ENCODE results near the gene CA9. TPM values are rescaled to one million over a fixed set of nuclear protein-coding genes. Genes with fewer than 3 reads are reported as not detected.
"Not testable (repeated sequence)": the region's sequence is repeated elsewhere in the genome, so short reads cannot be mapped to it uniquely, and the experiment has no call there.

The CA9 gene
- total RNA-seq, 2 donors from 2014 or later, result not detected

DNA sequence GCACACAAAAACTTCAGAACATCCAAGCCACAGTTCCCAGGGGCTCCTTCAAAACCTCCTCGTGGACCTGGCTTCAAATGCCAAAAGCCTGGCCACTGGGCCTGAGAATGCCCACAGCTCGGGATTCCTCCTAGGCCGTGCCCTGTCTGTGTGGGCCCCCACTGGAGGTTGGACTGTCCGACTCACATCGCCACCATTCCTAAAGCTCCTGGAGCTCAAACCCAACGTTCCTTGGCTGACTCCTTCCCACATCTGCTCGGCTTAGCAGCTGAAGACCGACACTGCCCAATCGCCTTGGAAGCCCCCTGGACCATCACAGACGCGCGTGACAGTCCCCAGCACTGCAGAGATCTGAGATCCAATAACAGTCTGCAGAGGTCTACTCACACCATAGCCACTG lies 30.7 kb upstream of the CA9 start:
- H3K9me3 ChIP-seq (ENCODE audit: control insufficient read depth, low read length, poor library complexity, severe bottlenecking), result no peaks in the 10 kb centered on the region
- peaks cover 2% of the 10 kb centered on the region for H3K36me3 Mint-ChIP-seq (ENCODE audit: low read depth)
- ATAC-seq (no peak), DNase-seq (no peak)
- no peak overlapping the region for H3K4me3 Mint-ChIP-seq
- no peaks in the 10 kb centered on the region for H3K27me3 Mint-ChIP-seq
- H3K4me1 Mint-ChIP-seq, result peaks cover 28% of the 10 kb centered on the region
- no peak overlapping the region for H3K27ac Mint-ChIP-seq

DNA sequence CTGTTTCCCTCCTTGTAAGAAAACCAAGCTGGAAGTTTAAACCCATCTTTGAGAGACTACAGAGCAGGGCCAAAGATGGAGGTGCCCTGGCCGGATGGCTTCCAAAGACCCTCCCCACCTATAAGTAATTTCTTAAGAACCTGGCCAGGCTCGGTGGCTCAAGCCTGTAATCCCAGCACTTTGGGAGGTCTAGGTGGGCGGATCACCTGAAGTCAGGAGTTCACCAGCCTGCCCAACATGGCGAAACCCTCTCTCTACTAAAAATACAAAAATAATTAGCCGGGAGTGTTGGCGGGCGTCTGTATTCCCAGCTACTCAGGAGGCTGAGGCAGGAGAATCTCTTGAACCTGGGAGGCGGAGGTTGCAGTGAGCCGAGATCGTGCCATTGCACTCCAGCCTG lies 28.0 kb upstream of the CA9 start:
- not testable (repeated sequence) for ATAC-seq; DNase-seq; H3K9me3 ChIP-seq (ENCODE audit: control insufficient read depth, low read length, poor library complexity, severe bottlenecking); H3K27me3 Mint-ChIP-seq; H3K36me3 Mint-ChIP-seq (ENCODE audit: low read depth)
- H3K4me3 Mint-ChIP-seq, result peak overlapping the region; percentile 98
- peaks cover 33% of the 10 kb centered on the region for H3K4me1 Mint-ChIP-seq
- peak overlapping the region; percentile 98 for H3K27ac Mint-ChIP-seq

DNA sequence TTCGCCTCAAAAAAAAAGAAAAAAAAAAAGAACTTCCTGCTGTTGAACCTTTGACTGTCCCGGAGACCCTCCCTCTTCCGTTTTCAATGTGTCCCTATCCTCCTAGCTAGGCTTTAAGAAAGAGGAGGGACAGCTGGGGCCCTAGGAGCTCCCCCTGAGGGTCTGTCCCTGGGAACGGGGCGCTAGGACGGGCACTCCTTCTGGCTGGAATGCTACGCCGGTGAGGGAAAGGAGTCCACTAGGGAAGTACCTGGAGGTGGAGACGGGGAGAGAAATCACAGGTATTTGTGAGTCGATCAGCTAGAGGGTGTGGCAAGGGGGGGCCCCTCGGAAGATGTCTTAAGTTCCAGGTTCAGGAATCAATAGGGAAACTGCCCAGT lies 27.6 kb upstream of the CA9 start:
- Mint-ChIP-seq H3K4me3 (peak overlapping the region; percentile 98), H3K4me1 (peaks cover 37% of the 10 kb centered on the region), H3K27me3 (no peaks in the 10 kb centered on the region), H3K27ac (peak overlapping the region; percentile 98), H3K36me3 (ENCODE audit: low read depth) (peaks cover 4% of the 10 kb centered on the region)
- H3K9me3 ChIP-seq (ENCODE audit: control insufficient read depth, low read length, poor library complexity, severe bottlenecking), result no peaks in the 10 kb centered on the region
- no peak for DNase-seq
- ATAC-seq, result no peak

DNA sequence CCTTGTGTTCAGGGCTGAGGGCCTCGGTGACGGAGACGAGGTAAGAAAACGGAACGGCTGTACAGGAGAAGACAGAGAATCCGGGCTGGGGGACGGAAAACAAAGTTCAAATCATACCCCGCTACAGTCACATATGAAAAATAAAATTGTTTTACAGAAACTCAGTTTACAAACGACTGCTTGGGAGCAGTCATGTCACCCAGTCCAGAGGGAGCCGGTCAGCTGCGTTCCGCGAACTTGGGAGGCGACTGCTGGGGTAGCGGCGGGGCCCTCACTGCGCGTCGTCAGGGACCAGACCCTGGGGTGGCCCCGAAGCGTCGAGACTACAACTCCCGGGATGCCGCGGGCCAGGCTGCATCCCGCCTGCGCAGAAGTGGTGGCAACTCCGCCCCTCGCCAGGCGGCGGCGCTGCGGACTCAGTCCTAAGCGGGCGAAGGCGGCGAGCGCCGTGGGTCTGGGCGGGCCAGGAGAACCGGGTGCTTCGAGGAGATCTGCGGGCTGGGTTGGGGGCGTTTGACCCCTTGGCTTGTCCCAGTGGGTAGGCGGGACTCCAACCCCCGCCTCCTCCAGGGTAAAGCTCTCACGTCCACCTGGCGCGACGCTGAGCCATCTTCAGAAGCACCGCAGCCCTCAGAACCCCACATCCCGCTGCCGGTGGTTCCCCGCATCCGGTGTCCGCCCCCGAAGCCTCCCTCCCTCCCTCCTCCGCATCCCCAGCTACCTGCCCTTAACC lies 27.0 kb upstream of the CA9 start:
- H3K9me3 ChIP-seq (ENCODE audit: control insufficient read depth, low read length, poor library complexity, severe bottlenecking), result no peaks in the 10 kb centered on the region
- Mint-ChIP-seq H3K4me1 (peaks cover 41% of the 10 kb centered on the region), H3K27me3 (no peaks in the 10 kb centered on the region), H3K4me3 (peak overlapping the region; percentile 98), H3K27ac (peak overlapping the region; percentile 98), H3K36me3 (ENCODE audit: low read depth) (peaks cover 4% of the 10 kb centered on the region)
- DNase-seq (peak; percentile 89 to 90 (median 90)), ATAC-seq (peak; percentile 89)

DNA sequence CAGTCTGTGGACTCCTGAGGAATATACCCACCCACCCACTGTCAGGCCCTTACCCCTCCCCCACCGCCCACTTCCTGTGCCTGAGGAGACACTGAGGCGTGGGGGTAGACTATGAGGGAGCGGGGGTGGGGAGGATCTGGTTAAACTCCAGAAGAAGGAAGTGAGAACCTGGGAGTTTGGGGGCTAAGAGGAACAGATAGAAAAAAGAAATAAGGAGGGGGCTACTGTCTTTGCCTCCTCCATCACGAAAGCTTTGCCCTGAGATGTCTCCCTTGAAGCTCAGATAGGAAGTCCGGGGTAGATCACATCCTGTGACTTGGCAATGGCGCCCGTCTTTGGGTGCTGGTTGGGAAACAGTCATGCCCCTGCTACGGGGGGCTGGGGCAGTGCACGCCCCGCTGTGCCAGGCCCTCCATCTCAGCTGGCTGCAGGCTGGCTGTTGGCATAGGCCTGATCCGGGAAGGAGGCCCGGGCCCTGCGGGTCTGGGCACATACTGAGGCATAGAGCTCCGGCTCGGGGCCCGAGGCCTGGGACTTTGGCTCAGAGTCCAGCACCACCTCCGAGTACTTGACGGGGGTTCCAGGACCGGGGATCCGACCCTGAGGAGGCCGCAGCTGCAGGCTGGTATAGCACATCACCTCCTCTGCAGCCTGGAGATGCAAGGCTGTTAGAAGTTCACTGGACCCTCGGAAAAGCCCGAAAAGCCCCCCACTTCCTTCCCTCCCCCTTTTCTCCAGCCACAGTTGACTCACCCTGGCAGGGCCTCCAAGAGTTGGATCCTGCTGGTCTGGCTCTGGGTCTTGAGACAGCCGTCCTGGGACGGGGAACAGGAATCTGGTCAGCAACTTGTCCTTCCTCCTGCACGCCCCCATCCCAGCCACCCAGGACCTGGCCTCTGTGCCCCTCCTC lies 24.0 kb upstream of the CA9 start:
- peaks cover 42% of the 10 kb centered on the region for H3K4me1 Mint-ChIP-seq
- H3K9me3 ChIP-seq (ENCODE audit: control insufficient read depth, low read length, poor library complexity, severe bottlenecking), result no peaks in the 10 kb centered on the region
- peak overlapping the region; percentile 98 for H3K27ac Mint-ChIP-seq
- H3K4me3 Mint-ChIP-seq, result peak overlapping the region; percentile 98
- H3K27me3 Mint-ChIP-seq, result no peaks in the 10 kb centered on the region
- H3K36me3 Mint-ChIP-seq (ENCODE audit: low read depth), result peaks cover 4% of the 10 kb centered on the region
- ATAC-seq (no peak), DNase-seq (no peak)

DNA sequence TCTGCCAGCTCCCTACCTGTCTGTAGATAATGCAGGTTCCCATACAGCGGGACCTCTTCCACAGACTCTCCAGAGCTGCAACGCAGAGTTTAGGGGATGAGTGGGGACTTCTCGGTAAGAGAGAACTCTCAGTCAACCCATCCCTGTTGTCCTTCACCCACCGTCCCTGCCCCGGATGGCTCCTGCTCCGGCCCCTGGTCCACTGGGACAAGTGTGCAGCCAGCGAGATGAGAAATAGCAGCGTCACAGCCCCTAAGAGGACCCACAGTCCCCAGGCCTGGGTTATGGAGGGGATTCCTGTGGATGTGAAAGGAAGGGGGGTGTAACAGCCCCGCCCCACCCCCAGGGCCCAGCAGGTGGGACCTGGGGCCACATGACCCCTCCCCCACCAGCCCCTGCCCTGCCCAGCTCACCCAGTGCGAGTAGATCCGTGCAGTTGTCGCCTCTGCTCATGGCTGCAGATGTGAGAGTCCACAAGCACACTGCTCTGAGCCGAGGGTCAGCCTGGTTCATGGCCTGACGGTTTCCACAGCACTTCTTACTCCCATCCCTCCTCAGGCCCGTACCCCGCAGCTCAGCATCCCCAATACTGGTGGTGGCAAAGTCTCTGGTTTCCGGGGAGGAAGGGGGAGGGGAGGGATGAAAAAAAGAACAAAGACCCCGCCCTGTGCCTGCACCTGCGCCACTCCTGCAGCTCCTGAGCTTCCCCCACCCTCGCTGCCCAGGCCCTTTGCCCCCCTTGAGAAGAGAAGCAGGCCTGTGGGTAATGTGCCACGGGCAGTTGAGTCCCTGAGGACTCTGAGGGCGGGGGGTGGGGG lies 23.2 kb upstream of the CA9 start, which contains the start of gene SIT1:
Gene SIT1 (minus strand): TSS at position 591 of the 818 bp plus-strand sequence. CDS start 78 bp downstream, at position 513.
- Mint-ChIP-seq H3K4me3 (peak within 1 kb of the TSS; percentile 98), H3K36me3 (ENCODE audit: low read depth) (peaks cover 4% of the 10 kb centered on the region), H3K27me3 (no peaks in the 10 kb centered on the region), H3K4me1 (peaks cover 42% of the 10 kb centered on the region), H3K27ac (peak within 1 kb of the TSS; percentile 98)
- no peak for ATAC-seq
- no peaks in the 10 kb centered on the region for H3K9me3 ChIP-seq (ENCODE audit: control insufficient read depth, low read length, poor library complexity, severe bottlenecking)
- no peak for DNase-seq

DNA sequence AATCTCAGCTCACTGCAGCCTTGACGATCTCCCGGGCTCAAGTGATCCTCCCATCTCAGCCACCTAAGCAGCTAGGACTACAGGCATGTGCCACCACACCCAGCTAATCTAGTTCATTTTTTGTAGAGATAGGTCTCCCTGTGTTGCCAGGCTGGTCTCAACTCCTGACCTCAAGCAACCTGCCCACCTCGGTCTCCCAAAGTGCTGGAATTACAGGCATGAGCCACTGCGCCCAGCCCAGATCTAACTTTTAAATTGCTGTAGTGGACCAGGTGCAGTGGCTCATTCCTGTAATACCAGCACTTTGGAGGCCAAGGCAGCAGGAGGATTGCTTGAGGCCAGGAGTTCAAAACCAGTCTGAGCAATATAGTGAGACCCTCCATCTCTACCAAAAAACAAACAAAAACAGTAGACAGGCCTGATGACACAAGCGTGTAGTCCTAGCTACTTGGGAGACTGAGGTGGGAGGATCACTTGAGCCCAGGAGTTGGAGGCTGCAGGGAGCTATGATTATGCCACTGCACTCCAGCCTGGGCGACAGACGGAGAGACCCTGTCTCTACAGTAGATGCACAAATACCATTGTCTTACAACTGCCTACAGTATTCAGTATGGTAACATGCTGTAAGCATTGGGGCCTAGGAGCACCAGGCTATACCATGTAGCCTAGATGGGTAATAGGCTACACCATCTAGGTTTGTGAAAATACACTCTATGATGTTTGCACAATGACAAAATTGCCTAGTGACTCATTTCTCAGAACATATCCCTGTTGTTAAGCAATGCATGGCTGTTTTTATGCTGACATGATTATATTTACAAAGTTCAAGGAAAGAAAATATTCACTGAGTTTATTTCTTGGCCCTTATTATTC lies 21.5 kb upstream of the CA9 start:
- Mint-ChIP-seq H3K4me3 (peak overlapping the region; percentile 61), H3K27ac (peak overlapping the region; percentile 98), H3K4me1 (peaks cover 52% of the 10 kb centered on the region)

DNA sequence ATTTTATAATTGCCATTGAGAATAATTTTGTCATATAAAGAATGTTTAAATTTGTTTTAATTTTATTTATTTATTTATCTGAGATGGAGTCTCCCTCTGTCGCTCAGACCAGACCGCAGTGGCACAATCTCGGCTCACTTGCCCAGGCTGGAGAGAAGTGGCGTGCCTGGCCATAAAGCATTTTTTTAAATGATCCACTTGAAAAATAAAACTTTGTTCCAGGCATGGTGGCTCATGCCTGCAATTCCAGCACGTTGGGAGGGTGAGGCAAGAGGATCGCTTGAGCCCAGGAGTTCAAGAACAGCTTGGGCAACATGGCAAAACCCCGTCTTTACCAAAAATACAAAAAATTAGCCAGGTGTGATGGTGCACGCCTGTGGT lies 20.9 kb upstream of the CA9 start:
- no peaks in the 10 kb centered on the region for H3K9me3 ChIP-seq (ENCODE audit: control insufficient read depth, low read length, poor library complexity, severe bottlenecking)
- DNase-seq (no peak), ATAC-seq (no peak)
- Mint-ChIP-seq H3K27me3 (no peaks in the 10 kb centered on the region), H3K27ac (peak overlapping the region; percentile 73), H3K4me1 (peaks cover 52% of the 10 kb centered on the region), H3K36me3 (ENCODE audit: low read depth) (peaks cover 4% of the 10 kb centered on the region), H3K4me3 (no peak overlapping the region)

More for the DNA sequence above, 21.5 kb upstream of the CA9 start:
- no peak for DNase-seq
- no peaks in the 10 kb centered on the region for H3K9me3 ChIP-seq (ENCODE audit: control insufficient read depth, low read length, poor library complexity, severe bottlenecking)
- H3K36me3 Mint-ChIP-seq (ENCODE audit: low read depth), result peaks cover 4% of the 10 kb centered on the region
- no peaks in the 10 kb centered on the region for H3K27me3 Mint-ChIP-seq
- no peak for ATAC-seq

DNA sequence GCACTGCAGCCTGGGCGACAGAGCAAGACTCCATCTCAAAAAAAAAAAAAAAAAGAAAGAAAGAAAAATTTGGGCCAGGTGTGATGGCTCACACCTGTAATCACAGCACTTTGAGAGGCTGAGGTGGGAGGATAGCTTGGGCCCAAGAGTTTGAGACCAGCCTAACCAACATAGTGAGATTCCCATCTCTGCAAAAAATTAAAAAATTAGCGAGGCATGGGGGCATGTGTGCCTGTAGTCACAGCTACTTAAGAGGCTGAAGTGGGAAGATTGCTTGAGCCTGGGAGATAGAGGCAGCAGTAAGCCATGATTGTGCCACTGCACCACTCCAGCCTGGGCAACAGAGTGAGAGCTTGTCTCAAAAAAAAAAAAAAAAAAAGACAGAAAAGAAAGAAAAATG lies 20.1 kb upstream of the CA9 start:
- peak overlapping the region; percentile 73 for H3K27ac Mint-ChIP-seq
- H3K4me1 Mint-ChIP-seq, result peaks cover 46% of the 10 kb centered on the region
- H3K4me3 Mint-ChIP-seq, result no peak overlapping the region

DNA sequence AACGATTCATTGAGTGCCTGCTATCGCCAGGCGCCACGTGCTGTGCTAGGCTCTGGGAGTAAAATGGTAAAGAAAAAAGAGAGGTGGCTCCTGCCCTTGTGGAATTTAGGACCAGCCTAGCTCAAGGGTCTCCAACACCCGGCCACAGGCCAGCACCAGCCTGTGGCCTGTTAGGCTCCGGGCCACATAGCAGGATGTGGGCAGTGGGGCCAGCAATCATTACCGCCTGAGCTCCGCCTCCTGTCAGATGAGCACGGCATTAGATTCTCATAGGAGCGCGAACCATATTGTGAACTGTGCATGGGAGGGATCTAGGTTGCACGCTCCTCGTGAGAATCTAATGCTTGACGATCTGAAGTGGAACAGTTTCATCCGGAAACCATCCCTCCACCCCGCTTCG lies 17.4 kb upstream of the CA9 start:
- H3K4me1 Mint-ChIP-seq, result peaks cover 52% of the 10 kb centered on the region
- H3K27ac Mint-ChIP-seq, result peak overlapping the region; percentile 98

More for the DNA sequence above, 20.1 kb upstream of the CA9 start:
- Mint-ChIP-seq H3K27me3 (no peaks in the 10 kb centered on the region), H3K36me3 (ENCODE audit: low read depth) (peaks cover 1% of the 10 kb centered on the region)
- DNase-seq (no peak), ATAC-seq (no peak)
- H3K9me3 ChIP-seq (ENCODE audit: control insufficient read depth, low read length, poor library complexity, severe bottlenecking), result no peaks in the 10 kb centered on the region

DNA sequence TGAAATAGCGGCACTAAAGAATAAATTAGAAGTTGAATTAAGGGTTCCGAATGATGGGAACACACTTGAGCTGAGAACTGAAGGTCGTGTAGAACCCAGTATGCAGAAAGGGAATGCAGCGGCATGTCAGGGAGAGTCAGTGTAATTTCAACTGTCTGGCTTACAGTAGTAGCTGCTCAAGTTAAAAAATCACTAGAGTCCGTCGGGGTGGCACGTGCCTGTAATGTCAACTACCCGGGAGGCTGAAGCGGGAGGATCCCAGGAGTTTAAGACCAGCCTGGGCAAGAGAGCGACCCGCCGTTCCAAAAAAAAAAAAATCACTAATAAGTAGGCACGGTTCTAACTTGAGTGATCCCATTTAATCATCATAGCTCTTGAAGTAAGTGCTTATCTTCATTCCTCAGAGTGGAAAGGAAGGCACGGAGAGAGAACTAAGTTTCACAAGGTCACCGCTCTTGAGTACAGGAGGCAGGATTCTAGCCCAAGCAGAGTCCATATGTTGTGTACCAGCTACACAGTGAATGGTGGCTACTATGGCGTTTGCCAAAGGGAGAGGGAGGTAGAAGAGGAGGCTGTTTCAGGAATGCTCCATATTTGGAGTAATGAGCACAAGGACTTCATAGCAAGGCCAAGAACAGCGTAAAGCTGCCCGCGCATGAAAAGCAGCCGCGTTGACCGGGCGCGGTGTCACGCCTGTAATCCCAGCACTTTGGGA lies 16.7 kb upstream of the CA9 start:
- H3K4me1 Mint-ChIP-seq, result peaks cover 52% of the 10 kb centered on the region
- H3K27me3 Mint-ChIP-seq, result no peaks in the 10 kb centered on the region
- H3K4me3 Mint-ChIP-seq, result peak overlapping the region; percentile 84
- H3K9me3 ChIP-seq (ENCODE audit: control insufficient read depth, low read length, poor library complexity, severe bottlenecking), result no peaks in the 10 kb centered on the region
- no peaks in the 10 kb centered on the region for H3K36me3 Mint-ChIP-seq (ENCODE audit: low read depth)
- ATAC-seq (no peak), DNase-seq (no peak)
- H3K27ac Mint-ChIP-seq, result peak overlapping the region; percentile 98

More for the DNA sequence above, 17.4 kb upstream of the CA9 start:
- no peaks in the 10 kb centered on the region for H3K9me3 ChIP-seq (ENCODE audit: control insufficient read depth, low read length, poor library complexity, severe bottlenecking)
- ATAC-seq (no peak), DNase-seq (no peak)
- no peaks in the 10 kb centered on the region for H3K36me3 Mint-ChIP-seq (ENCODE audit: low read depth)
- H3K27me3 Mint-ChIP-seq, result no peaks in the 10 kb centered on the region
- H3K4me3 Mint-ChIP-seq, result peak overlapping the region; percentile 84
